GM12874 (cell line): Measurements from ENCODE around the gene C11orf21.

Experiments used
- TF ChIP-seq, protein P1 (sequence below): IDR thresholded peaks from 2 replicates; pipeline ENCODE4 v1.5.1; 2011; ENCODE audit warnings: low read depth, mild to moderate bottlenecking, control low read depth, low read length, moderate library complexity; ENCODE audit not compliant: insufficient read depth

C11orf21 gene

DNA sequence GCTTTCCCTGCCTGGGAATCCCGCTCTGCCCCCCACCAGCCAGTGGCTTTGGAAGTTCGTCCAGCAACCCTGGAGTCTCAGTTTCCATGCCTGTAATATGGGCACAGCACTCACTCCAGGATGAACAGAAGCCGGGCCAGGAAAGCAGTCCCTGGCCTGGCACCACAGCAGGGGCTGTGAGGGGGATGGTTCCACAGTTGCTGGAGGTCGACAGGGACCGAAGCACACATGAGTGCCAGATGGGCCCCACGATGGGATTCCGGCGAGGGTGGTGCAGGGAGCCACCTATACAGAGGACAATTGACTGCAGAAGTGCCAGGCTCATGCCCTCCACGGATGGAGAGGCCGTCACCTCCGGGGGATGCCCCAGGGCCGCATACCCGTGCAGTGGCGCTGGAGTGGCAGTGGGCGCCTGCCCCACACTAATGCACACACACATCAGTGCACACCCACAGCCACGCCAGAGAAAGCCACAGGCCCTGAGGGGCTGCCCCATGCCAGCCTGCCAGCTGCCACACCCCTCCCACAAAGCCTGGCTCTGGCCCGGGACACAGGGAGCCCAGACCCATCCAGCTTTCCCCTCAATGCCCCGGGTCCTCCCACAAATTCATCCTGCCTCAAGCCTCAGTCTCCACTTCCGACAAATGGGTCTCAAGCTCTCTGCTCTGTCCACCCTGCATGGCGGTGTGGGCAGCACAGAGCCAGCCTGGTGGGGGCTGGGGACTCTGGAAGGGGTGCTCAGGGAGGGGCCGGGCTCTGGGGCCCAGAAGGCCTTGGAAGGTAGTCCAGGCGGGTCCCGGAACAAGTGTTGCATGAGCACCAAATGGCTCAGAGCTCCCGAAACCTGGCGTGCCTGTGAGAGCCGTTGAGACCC lies 41.0 kb downstream of the C11orf21 start:
- TF ChIP-seq, protein P1, sequence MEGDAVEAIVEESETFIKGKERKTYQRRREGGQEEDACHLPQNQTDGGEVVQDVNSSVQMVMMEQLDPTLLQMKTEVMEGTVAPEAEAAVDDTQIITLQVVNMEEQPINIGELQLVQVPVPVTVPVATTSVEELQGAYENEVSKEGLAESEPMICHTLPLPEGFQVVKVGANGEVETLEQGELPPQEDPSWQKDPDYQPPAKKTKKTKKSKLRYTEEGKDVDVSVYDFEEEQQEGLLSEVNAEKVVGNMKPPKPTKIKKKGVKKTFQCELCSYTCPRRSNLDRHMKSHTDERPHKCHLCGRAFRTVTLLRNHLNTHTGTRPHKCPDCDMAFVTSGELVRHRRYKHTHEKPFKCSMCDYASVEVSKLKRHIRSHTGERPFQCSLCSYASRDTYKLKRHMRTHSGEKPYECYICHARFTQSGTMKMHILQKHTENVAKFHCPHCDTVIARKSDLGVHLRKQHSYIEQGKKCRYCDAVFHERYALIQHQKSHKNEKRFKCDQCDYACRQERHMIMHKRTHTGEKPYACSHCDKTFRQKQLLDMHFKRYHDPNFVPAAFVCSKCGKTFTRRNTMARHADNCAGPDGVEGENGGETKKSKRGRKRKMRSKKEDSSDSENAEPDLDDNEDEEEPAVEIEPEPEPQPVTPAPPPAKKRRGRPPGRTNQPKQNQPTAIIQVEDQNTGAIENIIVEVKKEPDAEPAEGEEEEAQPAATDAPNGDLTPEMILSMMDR: no peak

DNA sequence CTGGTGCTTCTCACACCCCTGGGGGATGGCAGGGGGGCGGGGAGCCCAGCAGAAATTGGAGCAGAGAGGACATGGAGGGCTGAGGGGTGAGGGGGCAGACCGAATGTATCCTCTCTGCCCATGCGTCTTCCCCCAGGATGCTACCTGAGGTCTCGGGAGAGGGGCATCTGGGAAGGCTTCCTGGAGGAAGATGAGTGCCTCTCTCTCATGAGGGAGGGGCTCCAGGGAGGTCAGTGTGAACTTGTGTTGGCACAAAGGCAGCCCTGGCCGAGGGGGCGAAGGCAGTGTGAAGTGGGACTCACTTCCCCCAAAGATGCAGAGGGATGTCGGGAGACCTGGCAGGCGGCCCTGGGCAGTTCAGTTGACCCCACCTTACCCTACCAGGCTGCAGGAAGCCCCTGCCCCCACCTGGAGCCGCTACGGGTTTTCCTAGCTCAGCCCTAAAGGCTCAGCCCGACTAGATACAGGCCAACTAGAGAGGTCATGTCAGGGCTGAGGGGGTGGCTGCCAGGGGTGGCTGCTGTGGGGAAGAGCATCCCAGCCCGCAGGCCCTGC lies 41.7 kb downstream of the C11orf21 start:
- TF ChIP-seq, protein P1: no peak

DNA sequence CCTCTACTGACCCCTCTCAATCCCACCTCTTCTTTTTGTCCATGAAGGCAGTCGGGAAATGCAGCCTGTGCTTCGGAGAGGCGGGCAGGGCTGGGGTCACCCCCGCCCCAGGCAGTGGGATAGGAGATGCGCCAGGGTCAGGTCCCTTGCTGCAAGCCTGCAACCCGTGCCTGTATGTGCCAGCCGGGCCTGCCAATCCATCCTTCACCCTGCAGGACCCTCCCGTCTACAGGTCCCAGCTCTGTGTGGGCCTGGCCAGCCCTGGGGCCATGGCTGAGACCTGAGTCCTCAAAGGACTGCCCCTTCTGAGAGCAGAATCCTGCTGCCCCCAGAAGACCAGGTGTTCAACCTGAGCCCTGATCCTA lies 42.3 kb downstream of the C11orf21 start:
- TF ChIP-seq, protein P1: no peak

DNA sequence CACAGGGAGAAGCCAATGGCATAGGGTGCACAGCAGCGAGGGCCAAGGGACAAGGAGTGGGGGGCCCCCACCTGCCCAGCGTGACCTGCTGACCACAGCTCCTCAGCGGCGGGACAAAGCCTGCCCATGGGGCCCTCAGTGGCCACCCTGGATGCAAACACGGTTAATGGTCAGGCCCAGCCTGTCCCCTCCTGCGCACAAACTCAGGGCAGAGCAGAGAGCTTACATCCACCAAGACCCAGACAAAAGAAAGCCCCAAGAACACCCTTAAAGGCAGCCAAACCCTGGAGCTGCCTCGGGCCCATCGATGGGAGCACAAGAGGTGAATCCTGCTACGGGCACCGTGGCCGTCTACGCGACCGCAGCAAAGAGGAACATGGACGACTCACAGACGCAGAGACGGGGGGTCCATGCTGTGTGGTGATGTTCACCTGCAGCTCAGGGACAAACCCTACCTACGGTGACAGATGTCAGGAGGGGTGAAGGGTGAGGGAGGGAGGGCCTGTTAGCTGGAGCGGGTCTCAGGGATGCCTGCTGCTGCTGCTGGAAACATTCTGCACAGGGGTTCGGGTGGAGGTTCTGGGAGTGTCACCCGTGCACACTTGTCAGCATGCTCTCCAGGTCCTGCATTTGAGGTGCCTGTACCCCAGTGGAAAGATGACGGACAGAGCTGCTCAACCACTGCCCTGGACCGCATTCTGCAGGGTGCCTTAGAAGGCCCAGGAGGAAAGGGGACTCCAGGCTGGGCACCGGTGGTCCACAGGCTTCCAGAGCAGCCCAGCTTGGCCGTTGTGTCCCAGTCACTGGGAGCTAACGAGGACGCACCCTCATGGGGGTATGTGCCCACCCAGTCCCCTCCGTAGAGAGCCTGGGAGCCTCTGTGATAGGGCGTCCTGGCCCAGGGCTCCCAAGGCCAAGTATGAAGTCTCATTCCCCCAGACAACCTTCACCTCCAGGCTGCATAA lies 42.9 kb downstream of the C11orf21 start:
- TF ChIP-seq, protein P1: no peak

DNA sequence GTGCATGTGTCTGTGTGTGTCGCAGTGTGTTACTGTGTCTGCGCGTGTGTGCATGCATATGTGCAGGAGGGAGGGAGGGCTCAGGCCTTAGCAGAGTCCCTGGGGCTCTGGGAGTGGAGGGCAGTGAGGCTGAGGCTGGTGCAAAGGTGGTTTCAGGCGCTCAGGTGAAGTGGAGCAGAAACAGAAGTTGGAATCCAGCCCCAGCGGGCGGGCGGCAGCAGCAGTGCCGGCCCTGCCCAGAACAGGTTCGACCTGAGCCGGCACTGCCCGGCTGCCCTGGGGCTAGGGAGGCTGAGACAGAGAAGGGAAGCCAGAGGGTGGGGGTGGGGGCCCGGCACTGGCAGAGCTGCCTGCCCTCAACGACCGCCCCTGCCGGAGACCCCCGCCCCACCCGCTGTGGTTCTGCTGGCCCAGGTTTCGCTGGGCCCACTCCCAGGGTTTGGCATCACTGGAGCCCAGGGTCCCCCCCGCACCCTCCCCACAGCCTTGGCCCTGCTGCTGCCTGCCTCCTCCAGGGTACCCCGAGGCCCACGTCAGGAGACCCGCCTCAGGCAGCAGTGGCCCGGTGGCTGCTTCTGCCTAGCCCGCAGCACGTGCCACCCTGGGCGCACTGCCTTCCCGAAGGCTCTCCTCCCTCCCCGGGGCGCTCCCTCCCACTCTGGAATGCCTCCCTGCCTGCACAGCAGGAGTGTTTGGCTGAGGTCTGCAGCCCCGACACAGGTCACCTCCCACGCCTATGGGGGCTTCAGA lies 44.6 kb downstream of the C11orf21 start:
- TF ChIP-seq, protein P1: no peak

DNA sequence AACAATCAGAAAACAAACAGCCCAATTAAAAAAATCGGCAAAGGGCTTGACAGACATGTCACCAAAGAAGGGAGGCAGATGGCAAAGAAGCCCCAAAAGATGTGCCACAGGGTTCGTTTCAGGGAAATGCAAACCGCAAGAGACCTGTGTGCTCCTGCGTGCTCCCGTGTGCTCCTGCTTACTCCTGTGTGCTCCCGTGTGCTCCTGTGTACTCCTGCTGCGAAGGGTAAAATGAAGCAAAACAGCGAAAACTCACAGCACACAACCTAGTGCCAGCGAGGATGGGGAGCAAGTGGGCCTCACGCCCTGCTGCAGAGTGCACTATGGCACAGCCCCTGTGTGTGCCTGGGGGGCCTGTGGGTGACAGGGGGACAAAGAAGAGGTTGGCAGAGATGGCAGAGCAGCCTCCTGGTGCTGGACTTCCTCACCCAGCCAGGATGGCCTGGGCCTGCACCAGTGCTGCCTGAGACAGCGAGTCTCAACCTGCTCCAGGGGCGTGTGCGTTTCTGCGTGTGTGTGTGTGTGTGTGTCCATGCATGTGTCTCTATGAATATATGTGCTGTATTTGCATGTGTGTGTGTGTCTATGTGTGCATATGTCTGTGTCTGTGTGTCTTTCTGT lies 45.3 kb downstream of the C11orf21 start:
- TF ChIP-seq, protein P1: no peak
